Fibroblast of lung (primary cell): ENCODE measurements around the gene HECW1. TPM values are rescaled to one million over a fixed set of nuclear protein-coding genes. Genes with fewer than 3 reads are reported as not detected.

Source experiments
- DNase-seq, 2 donors: peaks; one replicate each; pipeline versions ENCODE4 v3.0.0 to v3.0.0-alpha.2; 2010; ENCODE audit warnings: low read depth in 2 of 2
- H2AFZ ChIP-seq: 2 replicates; pipeline ENCODE4 v1.5.1; 2012; ENCODE audit warnings: low read length, control low read depth, inconsistent platforms
- H3K27ac ChIP-seq: 2 replicates; pipeline ENCODE4 v1.5.1; 2011; ENCODE audit warnings: low read length, control low read depth; ENCODE audit not compliant: insufficient read depth
- H3K27me3 ChIP-seq: 2 replicates; pipeline ENCODE4 v1.5.1; 2011; ENCODE audit warnings: mild to moderate bottlenecking, low read length; ENCODE audit not compliant: control insufficient read depth, insufficient read depth
- H3K36me3 ChIP-seq: 2 replicates; pipeline ENCODE4 v1.5.1; 2011; ENCODE audit warnings: low read length; ENCODE audit not compliant: control insufficient read depth, insufficient read depth
- H3K4me1 ChIP-seq: 2 replicates; pipeline ENCODE4 v1.5.1; 2011; ENCODE audit warnings: low read length; ENCODE audit not compliant: control insufficient read depth, insufficient read depth; ENCODE audit errors: extremely low read depth
- H3K4me2 ChIP-seq: 2 replicates; pipeline ENCODE4 v1.5.1; 2011; ENCODE audit warnings: low read length, control low read depth; ENCODE audit not compliant: insufficient read depth; ENCODE audit errors: extremely low read depth
- H3K4me3 ChIP-seq, 4 experiments: fragments of 200-600 bp in 1 of 4; sonication (generic) in 1 of 4; replicated peaks in 1 of 4; 2 replicates each; pipeline ENCODE4 v1.5.1; 2011 to 2016; ENCODE audit warnings: low read length in 4 of 4, low read depth in 3 of 4, mild to moderate bottlenecking in 3 of 4, control low read depth in 2 of 4, inconsistent platforms in 1 of 4, mixed read lengths in 1 of 4; ENCODE audit not compliant: insufficient read depth in 1 of 4; ENCODE audit errors: control extremely low read depth in 1 of 4
- H3K79me2 ChIP-seq: 2 replicates; pipeline ENCODE4 v1.5.1; 2012; ENCODE audit warnings: mild to moderate bottlenecking, low read length, inconsistent platforms; ENCODE audit not compliant: control insufficient read depth, insufficient read depth
- H3K9ac ChIP-seq: 2 replicates; pipeline ENCODE4 v1.5.1; 2011; ENCODE audit warnings: mild to moderate bottlenecking, low read length, control low read depth; ENCODE audit not compliant: insufficient read depth
- H3K9me3 ChIP-seq: 2 replicates; pipeline ENCODE4 v1.5.1; 2012; ENCODE audit warnings: low read depth, low read length; ENCODE audit not compliant: control insufficient read depth, insufficient read depth
- H4K20me1 ChIP-seq: 2 replicates; pipeline ENCODE4 v1.5.1; 2011; ENCODE audit warnings: low read length; ENCODE audit not compliant: control insufficient read depth, insufficient read depth; ENCODE audit errors: extremely low read depth
- CTCF ChIP-seq, 2 donors: IDR thresholded peaks in 1 of 2; conservative IDR thresholded peaks in 1 of 2; 1 replicate in 1 of 2; 2 replicates in 1 of 2; pipeline ENCODE4 v1.5.1; 2011 to 2012; ENCODE audit warnings: low read length in 2 of 2, control low read depth in 1 of 2, inconsistent platforms in 1 of 2, low read depth in 1 of 2, mild to moderate bottlenecking in 1 of 2
- EZH2 ChIP-seq: IDR thresholded peaks from 2 replicates; pipeline ENCODE4 v1.5.1; 2012; ENCODE audit warnings: low read length, control low read depth, mild to moderate bottlenecking; ENCODE audit errors: missing control alignments
- polyA plus RNA-seq, 2 donors: library from polyadenylated mRNA; depleted of rRNA in 1 of 2; stranded (reverse) in 1 of 2; unstranded in 1 of 2; fragments of >200 nt; gene quantifications; 2 replicates each; pipeline ENCODE4 v1.2.1, GENCODE V29; 2011 to 2012; ENCODE audit warnings: missing spikeins in 1 of 2
- total RNA-seq: library from RNA; depleted of rRNA; stranded (reverse); fragments of >200 nt; gene quantifications from 2 replicates; pipeline ENCODE4 v1.2.1, GENCODE V29; 2014

The HECW1 gene
- total and polyA plus RNA-seq, 2 donors (not counting 1 experiment from before 2014, with no cell fraction given), result 1.1 to 6.1 TPM

GRCh38 chr7:43113622-43114457 is 1.4 kb downstream of the HECW1 start:
- peak overlapping the region; percentile 32 to 56 (median 46) for H3K4me3 ChIP-seq
- no peak for TF ChIP-seq CTCF (conservative IDR thresholded peaks at IDR 0.05 in 1 of 2, IDR thresholded peaks at IDR 0.05 in 1 of 2; ENCODE audit: low read depth in 1 of 2, low read length in 2 of 2)
- TF ChIP-seq EZH2, result peak; percentile 83
- no peaks in the 10 kb centered on the region for H3K79me2 ChIP-seq
- H3K4me2 ChIP-seq, result peak overlapping the region; percentile 69
- H3K36me3 ChIP-seq, result no peaks in the 10 kb centered on the region
- no peak overlapping the region for H3K27ac ChIP-seq
- H3K9ac ChIP-seq, result no peak overlapping the region
- H4K20me1 ChIP-seq, result no peaks in the 10 kb centered on the region
- H3K27me3 ChIP-seq, result peaks cover 44% of the 10 kb centered on the region
- peak in 1 of 2 donors; percentile 10 for DNase-seq
- peaks cover 3% of the 10 kb centered on the region for H3K4me1 ChIP-seq
- H2AFZ ChIP-seq, result peak overlapping the region; percentile 18
- no peaks in the 10 kb centered on the region for H3K9me3 ChIP-seq

DNA sequence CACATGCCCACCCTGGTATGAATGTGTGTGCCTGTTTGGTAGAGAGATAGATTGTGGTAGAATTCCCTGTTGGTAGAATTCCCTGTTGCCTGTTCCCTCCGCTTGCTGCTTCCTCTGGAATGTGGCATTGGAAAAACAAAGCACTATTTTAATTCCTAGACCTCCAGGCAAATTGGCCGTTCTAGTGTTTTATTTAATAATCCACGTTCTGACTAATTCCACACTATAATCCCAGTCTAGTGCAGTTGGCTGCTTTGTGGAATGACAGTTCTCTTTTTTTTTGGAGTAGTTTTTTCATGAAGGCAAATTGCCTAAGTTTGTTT is 2.0 kb downstream of the HECW1 start:
- H3K4me1 ChIP-seq, result peaks cover 7% of the 10 kb centered on the region
- no peak for DNase-seq
- no peaks in the 10 kb centered on the region for H3K9me3 ChIP-seq
- no peak overlapping the region for H3K9ac ChIP-seq
- TF ChIP-seq EZH2 (no peak), CTCF (conservative IDR thresholded peaks at IDR 0.05 in 1 of 2, IDR thresholded peaks at IDR 0.05 in 1 of 2; ENCODE audit: low read depth in 1 of 2, low read length in 2 of 2) (no peak)
- H3K4me3 ChIP-seq, result no peak overlapping the region
- no peaks in the 10 kb centered on the region for H3K36me3 ChIP-seq
- no peak overlapping the region for H3K4me2 ChIP-seq
- no peak overlapping the region for H2AFZ ChIP-seq
- H4K20me1 ChIP-seq, result no peaks in the 10 kb centered on the region
- peaks cover 44% of the 10 kb centered on the region for H3K27me3 ChIP-seq
- H3K79me2 ChIP-seq, result no peaks in the 10 kb centered on the region
- H3K27ac ChIP-seq, result no peak overlapping the region

DNA sequence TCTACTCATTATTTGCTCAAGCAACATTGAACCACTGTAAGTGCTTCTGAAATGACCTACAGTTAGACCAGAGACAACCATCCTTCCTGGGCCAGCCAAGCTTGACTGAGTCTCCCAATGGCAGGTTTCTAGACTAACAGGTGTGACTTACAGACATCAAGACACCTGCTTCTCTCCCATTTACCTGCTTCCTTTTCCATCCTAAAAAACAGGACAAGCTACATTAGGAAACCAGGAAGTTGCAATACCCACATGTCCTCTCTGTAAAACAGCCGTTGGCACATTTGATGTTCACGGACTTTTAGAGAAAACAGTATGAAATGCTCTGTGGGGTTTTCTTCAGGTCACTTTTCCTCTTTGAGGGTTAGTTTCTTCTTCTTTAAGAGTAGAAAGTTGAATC is 4.0 kb downstream of the HECW1 start:
- Histone ChIP-seq H3K9ac (no peak overlapping the region), H3K9me3 (no peaks in the 10 kb centered on the region), H3K27me3 (peaks cover 37% of the 10 kb centered on the region), H2AFZ (no peak overlapping the region), H3K36me3 (no peaks in the 10 kb centered on the region), H3K4me3 (no peak overlapping the region), H4K20me1 (no peaks in the 10 kb centered on the region), H3K4me1 (peaks cover 7% of the 10 kb centered on the region), H3K27ac (no peak overlapping the region), H3K79me2 (no peaks in the 10 kb centered on the region), H3K4me2 (no peak overlapping the region)
- DNase-seq, result no peak
- TF ChIP-seq CTCF (conservative IDR thresholded peaks at IDR 0.05 in 1 of 2, IDR thresholded peaks at IDR 0.05 in 1 of 2; ENCODE audit: low read depth in 1 of 2, low read length in 2 of 2) (no peak), EZH2 (no peak)
